ENCODE results near the gene ZNF81.

ZNF81 gene

DNA sequence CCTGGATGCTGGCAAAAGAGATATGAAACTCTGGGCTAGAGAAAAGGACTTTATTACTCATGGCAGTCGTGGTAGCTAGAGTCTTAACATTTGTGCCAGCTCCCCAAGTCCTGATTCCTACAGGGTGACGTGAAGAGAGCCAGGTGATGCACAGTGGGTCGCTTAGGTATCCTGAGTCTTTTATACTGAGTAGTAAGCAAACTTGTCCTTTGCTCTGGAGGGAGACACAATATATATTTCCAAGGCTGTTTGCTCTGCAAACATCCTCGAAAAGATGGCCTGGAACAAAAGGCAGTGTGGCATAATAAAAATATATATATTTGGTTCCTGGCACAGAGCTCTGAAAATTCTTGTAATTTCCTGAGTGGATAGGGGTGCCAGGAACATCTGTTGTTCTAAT lies 23.0 kb downstream of the ZNF81 start:
- ChIA-PET CTCF (interaction anchor here (0.6 kb wide), 1 partner anchor 82 kb away, joined by 3 read pairs; no protein-coding TSS in a partner anchor), POLR2A (no interaction called here)
- H3K27me3 ChIP-seq (replicated peaks in 2 of 5; ENCODE audit: control insufficient read depth in 4 of 5, insufficient read depth in 5 of 5, low read length in 4 of 5) = no peaks in the 10 kb centered on the region
- WGBS (ENCODE audit: insufficient coverage) = 68% methylated on average over 3 of the region's 4 CpGs
- H3K4me3 ChIP-seq (ENCODE audit: control insufficient read depth in 1 of 7, extremely low read depth in 1 of 7, insufficient read depth in 4 of 7, low read depth in 2 of 7, low read length in 6 of 7) = no peak overlapping the region
- DNase-seq = no peak
- no peak overlapping the region for H3K27ac ChIP-seq (ENCODE audit: insufficient read depth in 1 of 2, low read depth in 1 of 2, low read length in 2 of 2, poor library complexity in 1 of 2, severe bottlenecking in 2 of 2)
- peaks cover 0 to 9% (median 3%) of the 10 kb centered on the region in 4 experiments for H3K36me3 ChIP-seq (ENCODE audit: control insufficient read depth in 4 of 4, insufficient read depth in 4 of 4, low read length in 3 of 4)
- no peaks in the 10 kb centered on the region for H3K4me1 ChIP-seq (ENCODE audit: control extremely low read depth in 1 of 4, control insufficient read depth in 4 of 4, insufficient read depth in 4 of 4, low read length in 3 of 4)
- no peaks in the 10 kb centered on the region for H3K9me3 ChIP-seq (ENCODE audit: control extremely low read depth in 1 of 5, control insufficient read depth in 4 of 5, insufficient read depth in 2 of 5, low read depth in 1 of 5, low read length in 4 of 5)

DNA sequence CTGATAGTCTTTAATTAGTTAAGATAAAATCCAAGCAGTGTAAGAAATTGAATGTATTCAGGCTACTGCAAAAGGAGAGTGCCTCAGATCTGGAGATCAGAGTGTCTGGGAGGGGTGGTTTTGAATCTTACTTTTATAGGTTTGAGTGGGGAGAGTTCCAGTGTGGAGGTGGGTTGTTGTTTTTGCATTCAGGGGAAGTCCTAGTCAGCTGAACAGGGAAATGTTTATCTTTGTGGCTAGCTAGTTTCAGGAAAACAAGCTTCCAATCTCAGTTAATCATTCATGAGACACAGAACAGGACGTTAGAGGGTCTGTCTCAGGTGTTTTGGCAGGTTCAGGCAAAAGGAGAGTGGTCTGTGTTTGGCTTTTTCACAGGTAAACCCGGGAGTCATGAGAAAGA lies 26.0 kb downstream of the ZNF81 start:
- WGBS (ENCODE audit: insufficient coverage) = 33% methylated on average over 2 of the region's 2 CpGs
- ChIA-PET POLR2A (no interaction called here), CTCF (no interaction called here)
- peaks cover 0 to 9% (median 3%) of the 10 kb centered on the region in 4 experiments for H3K36me3 ChIP-seq (ENCODE audit: control insufficient read depth in 4 of 4, insufficient read depth in 4 of 4, low read length in 3 of 4)
- DNase-seq = no peak
- H3K4me3 ChIP-seq (ENCODE audit: control insufficient read depth in 1 of 7, extremely low read depth in 1 of 7, insufficient read depth in 4 of 7, low read depth in 2 of 7, low read length in 6 of 7) = no peak overlapping the region
- no peaks in the 10 kb centered on the region for H3K9me3 ChIP-seq (ENCODE audit: control extremely low read depth in 1 of 5, control insufficient read depth in 4 of 5, insufficient read depth in 2 of 5, low read depth in 1 of 5, low read length in 4 of 5)
- H3K27me3 ChIP-seq (replicated peaks in 2 of 5; ENCODE audit: control insufficient read depth in 4 of 5, insufficient read depth in 5 of 5, low read length in 4 of 5) = no peaks in the 10 kb centered on the region
- no peak overlapping the region for H3K27ac ChIP-seq (ENCODE audit: insufficient read depth in 1 of 2, low read depth in 1 of 2, low read length in 2 of 2, poor library complexity in 1 of 2, severe bottlenecking in 2 of 2)
- H3K4me1 ChIP-seq (ENCODE audit: control extremely low read depth in 1 of 4, control insufficient read depth in 4 of 4, insufficient read depth in 4 of 4, low read length in 3 of 4) = no peaks in the 10 kb centered on the region

DNA sequence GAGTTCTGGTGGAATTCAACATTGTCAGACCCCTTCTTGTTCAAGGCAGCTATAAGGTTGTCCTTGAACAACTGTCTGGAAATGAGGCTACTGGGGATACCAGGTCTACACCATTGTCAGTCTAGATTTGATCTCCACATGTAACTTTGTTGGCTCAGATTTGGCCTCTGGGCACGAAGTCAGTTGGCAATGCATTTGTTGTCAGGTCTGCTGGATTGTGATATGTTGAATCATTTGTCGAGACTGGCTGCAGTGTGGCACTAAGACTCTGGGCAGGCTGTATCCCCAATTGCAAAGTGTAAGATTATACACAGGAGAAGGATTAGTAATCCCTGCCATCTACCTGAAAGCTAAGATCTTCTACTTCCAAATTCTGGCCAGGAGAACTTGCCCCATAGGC lies 26.5 kb downstream of the ZNF81 start:
- Histone ChIP-seq H3K4me1 (ENCODE audit: control extremely low read depth in 1 of 4, control insufficient read depth in 4 of 4, insufficient read depth in 4 of 4, low read length in 3 of 4) (no peaks in the 10 kb centered on the region), H3K27me3 (replicated peaks in 2 of 5; ENCODE audit: control insufficient read depth in 4 of 5, insufficient read depth in 5 of 5, low read length in 4 of 5) (no peaks in the 10 kb centered on the region), H3K9me3 (ENCODE audit: control extremely low read depth in 1 of 5, control insufficient read depth in 4 of 5, insufficient read depth in 2 of 5, low read depth in 1 of 5, low read length in 4 of 5) (no peaks in the 10 kb centered on the region), H3K27ac (ENCODE audit: insufficient read depth in 1 of 2, low read depth in 1 of 2, low read length in 2 of 2, poor library complexity in 1 of 2, severe bottlenecking in 2 of 2) (no peak overlapping the region), H3K36me3 (ENCODE audit: control insufficient read depth in 4 of 4, insufficient read depth in 4 of 4, low read length in 3 of 4) (peaks cover 0 to 9% (median 3%) of the 10 kb centered on the region in 4 experiments), H3K4me3 (ENCODE audit: control insufficient read depth in 1 of 7, extremely low read depth in 1 of 7, insufficient read depth in 4 of 7, low read depth in 2 of 7, low read length in 6 of 7) (no peak overlapping the region)
- WGBS (ENCODE audit: insufficient coverage) = 100% methylated on average over 1 of the region's 2 CpGs
- CTCF ChIA-PET = no interaction called here
- DNase-seq = no peak
- POLR2A ChIA-PET = no interaction called here

DNA sequence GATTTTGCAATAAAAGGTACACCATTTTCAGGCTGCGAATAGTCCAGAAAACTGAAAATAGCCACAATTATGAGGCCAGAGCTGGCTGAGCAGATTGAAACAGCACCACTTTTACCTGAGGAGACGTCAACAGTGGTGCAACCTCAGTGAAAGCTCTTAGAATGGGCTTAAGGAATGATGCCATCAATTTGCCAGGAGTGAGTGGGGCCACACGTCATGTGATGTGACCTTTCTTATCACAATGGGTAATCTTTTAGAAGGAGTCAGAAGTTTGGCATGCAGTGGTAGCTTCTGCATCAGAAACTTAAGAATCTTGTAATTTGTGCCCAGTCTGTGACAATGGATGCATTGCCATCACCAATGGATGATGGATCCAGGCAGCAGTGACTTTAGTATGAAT lies 27.6 kb downstream of the ZNF81 start:
- 85% methylated on average over 3 of the region's 3 CpGs for WGBS (ENCODE audit: insufficient coverage)
- POLR2A ChIA-PET = no interaction called here
- Histone ChIP-seq H3K27ac (ENCODE audit: insufficient read depth in 1 of 2, low read depth in 1 of 2, low read length in 2 of 2, poor library complexity in 1 of 2, severe bottlenecking in 2 of 2) (no peak overlapping the region), H3K9me3 (ENCODE audit: control extremely low read depth in 1 of 5, control insufficient read depth in 4 of 5, insufficient read depth in 2 of 5, low read depth in 1 of 5, low read length in 4 of 5) (no peaks in the 10 kb centered on the region), H3K36me3 (ENCODE audit: control insufficient read depth in 4 of 4, insufficient read depth in 4 of 4, low read length in 3 of 4) (peaks cover 0 to 9% (median 3%) of the 10 kb centered on the region in 4 experiments), H3K4me1 (ENCODE audit: control extremely low read depth in 1 of 4, control insufficient read depth in 4 of 4, insufficient read depth in 4 of 4, low read length in 3 of 4) (no peaks in the 10 kb centered on the region), H3K4me3 (ENCODE audit: control insufficient read depth in 1 of 7, extremely low read depth in 1 of 7, insufficient read depth in 4 of 7, low read depth in 2 of 7, low read length in 6 of 7) (no peak overlapping the region), H3K27me3 (replicated peaks in 2 of 5; ENCODE audit: control insufficient read depth in 4 of 5, insufficient read depth in 5 of 5, low read length in 4 of 5) (no peaks in the 10 kb centered on the region)
- CTCF ChIA-PET = no interaction called here
- DNase-seq = no peak

DNA sequence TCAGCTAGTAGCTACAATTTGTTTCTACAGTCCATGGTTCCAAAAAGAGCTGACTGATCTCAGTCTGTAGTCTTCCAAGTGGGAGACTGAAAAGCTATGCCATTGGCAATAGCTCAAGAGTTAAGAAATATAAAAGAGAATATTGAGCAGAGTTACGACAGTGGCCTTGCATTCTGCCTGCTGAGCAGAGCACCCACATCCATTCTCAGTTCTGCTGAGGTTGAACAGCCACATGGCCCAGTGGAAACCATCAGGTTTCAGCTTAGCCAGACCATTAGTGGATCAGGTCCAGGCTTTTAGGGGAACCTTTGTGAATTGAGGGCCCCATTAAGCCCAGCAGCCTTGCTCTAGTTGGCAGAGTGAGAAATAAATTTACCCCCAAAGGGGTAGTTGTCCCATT lies 28.1 kb downstream of the ZNF81 start:
- H3K4me1 ChIP-seq (ENCODE audit: control extremely low read depth in 1 of 4, control insufficient read depth in 4 of 4, insufficient read depth in 4 of 4, low read length in 3 of 4) = no peaks in the 10 kb centered on the region
- WGBS (ENCODE audit: insufficient coverage) = 83% methylated on average over 1 of the region's 1 CpG
- no peak overlapping the region for H3K4me3 ChIP-seq (ENCODE audit: control insufficient read depth in 1 of 7, extremely low read depth in 1 of 7, insufficient read depth in 4 of 7, low read depth in 2 of 7, low read length in 6 of 7)
- no peaks in the 10 kb centered on the region for H3K27me3 ChIP-seq (replicated peaks in 2 of 5; ENCODE audit: control insufficient read depth in 4 of 5, insufficient read depth in 5 of 5, low read length in 4 of 5)
- no peak overlapping the region for H3K27ac ChIP-seq (ENCODE audit: insufficient read depth in 1 of 2, low read depth in 1 of 2, low read length in 2 of 2, poor library complexity in 1 of 2, severe bottlenecking in 2 of 2)
- POLR2A ChIA-PET = no interaction called here
- no peak for DNase-seq
- CTCF ChIA-PET = no interaction called here
- H3K9me3 ChIP-seq (ENCODE audit: control extremely low read depth in 1 of 5, control insufficient read depth in 4 of 5, insufficient read depth in 2 of 5, low read depth in 1 of 5, low read length in 4 of 5) = no peaks in the 10 kb centered on the region
- H3K36me3 ChIP-seq (ENCODE audit: control insufficient read depth in 4 of 4, insufficient read depth in 4 of 4, low read length in 3 of 4) = peaks cover 0 to 8% (median 3%) of the 10 kb centered on the region in 4 experiments

DNA sequence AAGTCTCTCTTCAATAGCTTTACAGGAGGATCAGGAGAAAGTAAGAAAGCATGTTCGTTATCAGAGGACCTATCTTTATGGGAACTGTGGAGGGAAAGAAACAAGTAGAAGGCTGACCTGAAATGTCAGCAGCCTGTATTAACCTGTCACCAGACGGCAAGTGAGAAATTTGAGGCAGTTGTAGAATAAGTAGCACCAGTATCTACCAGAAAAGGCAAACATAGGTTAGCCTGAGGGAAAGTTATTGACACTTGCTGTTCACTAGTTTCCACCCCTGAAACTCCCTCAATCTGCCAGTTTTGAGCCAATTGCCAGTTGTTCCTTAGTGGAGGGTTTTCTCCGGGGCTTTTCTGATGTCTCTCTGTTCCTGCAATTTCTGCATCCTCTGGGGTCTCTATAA lies 36.4 kb downstream of the ZNF81 start:
- no peaks in the 10 kb centered on the region for H3K27me3 ChIP-seq (replicated peaks in 2 of 5; ENCODE audit: control insufficient read depth in 4 of 5, insufficient read depth in 5 of 5, low read length in 4 of 5)
- POLR2A ChIA-PET = no interaction called here
- peaks cover 3 to 10% (median 4%) of the 10 kb centered on the region in 5 experiments for H3K9me3 ChIP-seq (ENCODE audit: control extremely low read depth in 1 of 5, control insufficient read depth in 4 of 5, insufficient read depth in 2 of 5, low read depth in 1 of 5, low read length in 4 of 5)
- no peak overlapping the region for H3K27ac ChIP-seq (ENCODE audit: insufficient read depth in 1 of 2, low read depth in 1 of 2, low read length in 2 of 2, poor library complexity in 1 of 2, severe bottlenecking in 2 of 2)
- no peaks in the 10 kb centered on the region for H3K4me1 ChIP-seq (ENCODE audit: control extremely low read depth in 1 of 4, control insufficient read depth in 4 of 4, insufficient read depth in 4 of 4, low read length in 3 of 4)
- DNase-seq = peak in 1 of 3 donors; percentile 2
- CTCF ChIA-PET = no interaction called here
- peaks cover 4 to 34% (median 8%) of the 10 kb centered on the region in 4 experiments for H3K36me3 ChIP-seq (ENCODE audit: control insufficient read depth in 4 of 4, insufficient read depth in 4 of 4, low read length in 3 of 4)
- WGBS (ENCODE audit: insufficient coverage) = 78% methylated on average over 3 of the region's 3 CpGs
- H3K4me3 ChIP-seq (ENCODE audit: control insufficient read depth in 1 of 7, extremely low read depth in 1 of 7, insufficient read depth in 4 of 7, low read depth in 2 of 7, low read length in 6 of 7) = no peak overlapping the region

DNA sequence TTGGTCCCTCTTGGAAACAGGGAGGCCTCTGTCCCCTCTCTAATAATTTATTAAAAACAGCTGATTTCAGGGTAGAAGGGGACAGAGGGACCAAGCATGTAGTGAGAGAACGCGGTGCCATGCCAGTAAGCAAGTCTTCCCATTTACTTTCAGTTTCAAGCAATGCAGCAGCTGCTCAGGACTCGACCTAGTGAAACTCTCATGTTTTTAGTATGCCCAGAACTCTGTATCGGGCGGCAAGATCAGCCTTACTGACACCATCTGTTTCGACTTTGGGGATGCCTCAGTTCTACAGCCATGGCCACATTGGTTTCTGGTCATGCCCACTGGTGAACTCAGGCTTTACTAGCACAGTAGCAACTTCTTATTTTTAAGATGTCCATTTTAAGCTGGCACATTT lies 40.6 kb downstream of the ZNF81 start:
- Histone ChIP-seq H3K27me3 (replicated peaks in 2 of 5; ENCODE audit: control insufficient read depth in 4 of 5, insufficient read depth in 5 of 5, low read length in 4 of 5) (no peaks in the 10 kb centered on the region), H3K4me1 (ENCODE audit: control extremely low read depth in 1 of 4, control insufficient read depth in 4 of 4, insufficient read depth in 4 of 4, low read length in 3 of 4) (no peaks in the 10 kb centered on the region), H3K4me3 (ENCODE audit: control insufficient read depth in 1 of 7, extremely low read depth in 1 of 7, insufficient read depth in 4 of 7, low read depth in 2 of 7, low read length in 6 of 7) (no peak overlapping the region), H3K36me3 (ENCODE audit: control insufficient read depth in 4 of 4, insufficient read depth in 4 of 4, low read length in 3 of 4) (peaks cover 2 to 24% (median 6%) of the 10 kb centered on the region in 4 experiments), H3K27ac (ENCODE audit: insufficient read depth in 1 of 2, low read depth in 1 of 2, low read length in 2 of 2, poor library complexity in 1 of 2, severe bottlenecking in 2 of 2) (no peak overlapping the region), H3K9me3 (ENCODE audit: control extremely low read depth in 1 of 5, control insufficient read depth in 4 of 5, insufficient read depth in 2 of 5, low read depth in 1 of 5, low read length in 4 of 5) (peaks cover 4 to 8% (median 7%) of the 10 kb centered on the region in 5 experiments)
- no peak for DNase-seq
- WGBS (ENCODE audit: insufficient coverage) = 85% methylated on average over 6 of the region's 6 CpGs
- ChIA-PET CTCF (no interaction called here), POLR2A (interaction anchor here (0.5 kb wide), 1 partner anchor 625 kb away, joined by 3 read pairs; no protein-coding TSS in a partner anchor)

Data from common myeloid progenitor, CD34-positive (primary cell).